Lower leg skin (tissue), 3 donors: Measurements from ENCODE around the gene VSIR.

Source experiments
- CTCF ChIP-seq, 3 donors: fragments of 450-650 bp; IDR thresholded peaks; one replicate each; pipeline ENCODE4 v1.5.1; 2016; ENCODE audit warnings: antibody characterized with exemption in 3 of 3, mild to moderate bottlenecking in 3 of 3, moderate library complexity in 2 of 3
- POLR2A ChIP-seq, 2 donors: fragments of 450-650 bp; IDR thresholded peaks; one replicate each; pipeline ENCODE4 v1.6.1; 2016 to 2017; ENCODE audit warnings: antibody characterized with exemption in 2 of 2, mild to moderate bottlenecking in 1 of 2, moderate library complexity in 1 of 2

DNA sequence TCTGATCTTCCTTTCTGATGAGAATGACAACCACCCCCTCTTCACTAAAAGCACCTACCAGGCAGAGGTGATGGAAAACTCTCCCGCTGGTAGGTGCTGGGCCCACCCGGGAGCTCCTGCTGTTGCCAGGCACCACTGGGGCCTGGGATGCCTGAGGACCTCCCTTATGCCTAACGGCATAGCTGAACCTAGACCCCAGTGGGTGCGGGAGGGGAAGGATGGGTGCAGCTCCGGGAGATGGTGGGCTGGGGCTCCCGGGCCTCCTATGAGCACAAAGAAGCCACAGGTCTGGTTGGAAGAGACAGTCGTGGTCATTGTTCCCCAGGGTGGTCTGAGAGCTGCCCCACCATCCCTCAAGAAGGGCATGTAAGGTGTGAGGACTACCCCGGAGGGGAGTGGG, 15.6 kb upstream of the VSIR start:
- TF ChIP-seq CTCF (IDR thresholded peaks at IDR 0.05) (no peak), POLR2A (IDR thresholded peaks at IDR 0.05) (no peak)
